ENCODE data around the gene PTPRG. TPM values are rescaled to one million over a fixed set of nuclear protein-coding genes. Genes with fewer than 3 reads are reported as not detected.

Gene PTPRG
- total RNA-seq, 2 experiments from 2014 or later: 0.13 to 0.70 TPM

DNA sequence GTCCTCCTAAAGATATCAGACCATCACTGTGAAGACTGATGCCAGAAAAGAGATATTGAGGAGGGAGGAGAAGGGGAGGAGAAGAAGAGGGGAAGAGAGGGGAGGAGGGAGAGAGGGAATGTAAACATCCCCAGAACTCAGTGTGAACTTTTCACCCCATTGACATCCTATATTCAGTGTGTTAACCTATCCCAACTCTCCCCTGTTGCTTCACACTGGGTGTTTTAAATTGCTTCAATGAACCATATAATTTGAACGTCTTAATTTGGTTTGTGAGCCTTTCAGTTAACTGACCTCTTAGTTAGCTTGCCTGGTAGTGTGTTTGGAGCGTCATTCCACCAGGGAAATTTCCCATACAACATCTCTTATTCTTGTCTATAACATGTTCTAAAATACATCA, 29.8 kb upstream of the PTPRG start:
- intact Hi-C loops (cut with micrococcal nuclease; ENCODE audit: unreplicated experiment): no loop called here
- no peaks in the 10 kb centered on the region for H3K4me1 ChIP-seq (ENCODE audit: insufficient read depth, low read length, poor library complexity, severe bottlenecking)
- ChIA-PET CTCF (ENCODE audit: unreplicated experiment) (no interaction called here), POLR2A (no interaction called here)
- H2AFZ ChIP-seq (ENCODE audit: low read length): no peak overlapping the region
- H3K79me2 ChIP-seq (ENCODE audit: insufficient read depth, low read depth, low read length): no peaks in the 10 kb centered on the region
- no peak overlapping the region for H3K27ac ChIP-seq (ENCODE audit: low read depth, low read length, poor library complexity, severe bottlenecking)
- no peaks in the 10 kb centered on the region for H3K36me3 ChIP-seq (ENCODE audit: insufficient read depth, low read length)
- H3K4me3 ChIP-seq (ENCODE audit: low read depth, low read length, poor library complexity, severe bottlenecking): no peak overlapping the region
- H3K9me3 ChIP-seq (ENCODE audit: low read length): no peaks in the 10 kb centered on the region
- H3K4me2 ChIP-seq (ENCODE audit: low read length): no peak overlapping the region
- no peaks in the 10 kb centered on the region for H4K20me1 ChIP-seq (ENCODE audit: insufficient read depth, low read length)
- no TSS peak for BruUV-seq (replicated peaks)
- no peak for TF ChIP-seq EZH2phosphoT487 (IDR thresholded peaks at IDR 0.05; ENCODE audit: borderline replicate concordance, low read depth, low read length)
- TF ChIP-seq, protein P1, sequence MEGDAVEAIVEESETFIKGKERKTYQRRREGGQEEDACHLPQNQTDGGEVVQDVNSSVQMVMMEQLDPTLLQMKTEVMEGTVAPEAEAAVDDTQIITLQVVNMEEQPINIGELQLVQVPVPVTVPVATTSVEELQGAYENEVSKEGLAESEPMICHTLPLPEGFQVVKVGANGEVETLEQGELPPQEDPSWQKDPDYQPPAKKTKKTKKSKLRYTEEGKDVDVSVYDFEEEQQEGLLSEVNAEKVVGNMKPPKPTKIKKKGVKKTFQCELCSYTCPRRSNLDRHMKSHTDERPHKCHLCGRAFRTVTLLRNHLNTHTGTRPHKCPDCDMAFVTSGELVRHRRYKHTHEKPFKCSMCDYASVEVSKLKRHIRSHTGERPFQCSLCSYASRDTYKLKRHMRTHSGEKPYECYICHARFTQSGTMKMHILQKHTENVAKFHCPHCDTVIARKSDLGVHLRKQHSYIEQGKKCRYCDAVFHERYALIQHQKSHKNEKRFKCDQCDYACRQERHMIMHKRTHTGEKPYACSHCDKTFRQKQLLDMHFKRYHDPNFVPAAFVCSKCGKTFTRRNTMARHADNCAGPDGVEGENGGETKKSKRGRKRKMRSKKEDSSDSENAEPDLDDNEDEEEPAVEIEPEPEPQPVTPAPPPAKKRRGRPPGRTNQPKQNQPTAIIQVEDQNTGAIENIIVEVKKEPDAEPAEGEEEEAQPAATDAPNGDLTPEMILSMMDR (conservative IDR thresholded peaks at IDR 0.05; ENCODE audit: low read length): no peak
- DNase-seq (ENCODE audit: low spot score): no peak
- no peaks in the 10 kb centered on the region for H3K9me2 ChIP-seq (ENCODE audit: insufficient read depth, low read length)

DNA sequence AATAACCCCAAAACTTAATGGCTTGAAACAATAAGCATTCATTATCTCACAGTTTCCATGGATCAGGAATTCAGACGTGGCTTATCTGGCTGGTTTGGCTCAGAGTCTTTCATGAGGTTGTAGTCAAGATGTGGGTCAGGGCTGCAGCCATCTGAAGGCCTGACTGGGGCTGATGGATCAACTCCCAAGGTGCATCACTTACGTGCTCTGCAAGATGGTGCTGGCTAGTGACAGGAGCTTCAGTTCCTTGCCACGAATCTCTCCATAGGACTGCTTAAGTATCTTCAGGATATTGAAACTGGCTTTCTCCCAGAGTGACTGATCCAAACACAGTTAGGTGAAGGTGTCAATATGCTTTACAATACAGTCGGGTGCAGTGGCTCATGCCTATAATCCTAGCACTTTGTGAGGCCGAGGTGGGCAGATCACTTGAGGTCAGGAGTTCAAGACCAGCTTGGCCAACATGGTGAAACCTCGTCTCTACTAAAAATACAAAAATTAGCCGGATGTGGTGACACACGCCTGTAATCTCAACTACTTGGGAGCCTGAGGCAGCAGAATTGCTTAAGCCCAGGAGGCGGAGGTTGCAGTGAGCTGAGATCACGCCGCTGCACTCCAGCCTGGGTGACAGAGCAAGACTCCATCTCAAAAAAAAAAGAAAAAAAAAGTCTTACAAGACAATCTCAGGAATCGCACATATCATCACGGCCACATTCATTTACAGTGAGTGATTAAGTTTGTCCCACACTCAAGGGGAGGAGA, 28.5 kb upstream of the PTPRG start:
- Histone ChIP-seq H2AFZ (ENCODE audit: low read length) (no peak overlapping the region), H3K36me3 (ENCODE audit: insufficient read depth, low read length) (no peaks in the 10 kb centered on the region), H4K20me1 (ENCODE audit: insufficient read depth, low read length) (no peaks in the 10 kb centered on the region), H3K9me2 (ENCODE audit: insufficient read depth, low read length) (no peaks in the 10 kb centered on the region), H3K9me3 (ENCODE audit: low read length) (no peaks in the 10 kb centered on the region), H3K27ac (ENCODE audit: low read depth, low read length, poor library complexity, severe bottlenecking) (no peak overlapping the region), H3K4me3 (ENCODE audit: low read depth, low read length, poor library complexity, severe bottlenecking) (no peak overlapping the region), H3K79me2 (ENCODE audit: insufficient read depth, low read depth, low read length) (no peaks in the 10 kb centered on the region), H3K4me1 (ENCODE audit: insufficient read depth, low read length, poor library complexity, severe bottlenecking) (no peaks in the 10 kb centered on the region), H3K4me2 (ENCODE audit: low read length) (no peak overlapping the region)
- BruUV-seq (replicated peaks): no TSS peak
- intact Hi-C loops (cut with micrococcal nuclease; ENCODE audit: unreplicated experiment): no loop called here
- ChIA-PET CTCF (ENCODE audit: unreplicated experiment) (no interaction called here), POLR2A (no interaction called here)
- TF ChIP-seq EZH2phosphoT487 (IDR thresholded peaks at IDR 0.05; ENCODE audit: borderline replicate concordance, low read depth, low read length): no peak
- TF ChIP-seq, protein P1 (conservative IDR thresholded peaks at IDR 0.05; ENCODE audit: low read length): no peak
- DNase-seq (ENCODE audit: low spot score): no peak

DNA sequence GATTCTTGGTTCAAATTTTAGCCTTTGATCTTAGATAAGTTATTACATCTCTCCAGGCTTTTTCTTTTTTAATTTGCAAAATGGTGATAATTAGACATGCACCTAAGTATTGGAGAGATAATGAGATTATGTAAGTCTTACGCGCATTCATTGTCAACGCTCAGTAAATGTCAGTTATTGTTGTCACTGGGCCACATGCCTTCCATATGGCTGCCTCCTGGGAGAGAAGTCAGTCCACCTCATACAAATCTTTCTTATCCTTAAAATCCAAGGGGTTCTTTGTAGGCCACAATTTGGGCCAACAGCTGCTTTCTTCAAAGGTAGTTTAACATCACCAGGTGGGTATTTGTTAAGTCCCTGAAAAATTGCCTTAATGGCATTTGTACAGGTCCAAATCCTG, 25.5 kb upstream of the PTPRG start:
- Histone ChIP-seq H3K79me2 (ENCODE audit: insufficient read depth, low read depth, low read length) (no peaks in the 10 kb centered on the region), H3K4me3 (ENCODE audit: low read depth, low read length, poor library complexity, severe bottlenecking) (no peak overlapping the region), H3K4me2 (ENCODE audit: low read length) (no peak overlapping the region), H3K36me3 (ENCODE audit: insufficient read depth, low read length) (no peaks in the 10 kb centered on the region), H3K4me1 (ENCODE audit: insufficient read depth, low read length, poor library complexity, severe bottlenecking) (no peaks in the 10 kb centered on the region), H3K9me3 (ENCODE audit: low read length) (no peaks in the 10 kb centered on the region), H3K9me2 (ENCODE audit: insufficient read depth, low read length) (no peaks in the 10 kb centered on the region), H2AFZ (ENCODE audit: low read length) (no peak overlapping the region), H4K20me1 (ENCODE audit: insufficient read depth, low read length) (no peaks in the 10 kb centered on the region), H3K27ac (ENCODE audit: low read depth, low read length, poor library complexity, severe bottlenecking) (no peak overlapping the region)
- BruUV-seq (replicated peaks): no TSS peak
- intact Hi-C loops (cut with micrococcal nuclease; ENCODE audit: unreplicated experiment): no loop called here
- ChIA-PET CTCF (ENCODE audit: unreplicated experiment) (no interaction called here), POLR2A (no interaction called here)
- DNase-seq (ENCODE audit: low spot score): no peak
- TF ChIP-seq EZH2phosphoT487 (IDR thresholded peaks at IDR 0.05; ENCODE audit: borderline replicate concordance, low read depth, low read length): no peak
- TF ChIP-seq, protein P1 (conservative IDR thresholded peaks at IDR 0.05; ENCODE audit: low read length): no peak
